ENCODE results near the gene NRARP. TPM values are rescaled to one million over a fixed set of nuclear protein-coding genes. Genes with fewer than 3 reads are reported as not detected.

NRARP gene
- total and polyA plus RNA-seq, 2 of the 13 experiments (the other 11 are each of a cell fraction or from before 2014, with no cell fraction given): 0.22 to 0.46 TPM

DNA sequence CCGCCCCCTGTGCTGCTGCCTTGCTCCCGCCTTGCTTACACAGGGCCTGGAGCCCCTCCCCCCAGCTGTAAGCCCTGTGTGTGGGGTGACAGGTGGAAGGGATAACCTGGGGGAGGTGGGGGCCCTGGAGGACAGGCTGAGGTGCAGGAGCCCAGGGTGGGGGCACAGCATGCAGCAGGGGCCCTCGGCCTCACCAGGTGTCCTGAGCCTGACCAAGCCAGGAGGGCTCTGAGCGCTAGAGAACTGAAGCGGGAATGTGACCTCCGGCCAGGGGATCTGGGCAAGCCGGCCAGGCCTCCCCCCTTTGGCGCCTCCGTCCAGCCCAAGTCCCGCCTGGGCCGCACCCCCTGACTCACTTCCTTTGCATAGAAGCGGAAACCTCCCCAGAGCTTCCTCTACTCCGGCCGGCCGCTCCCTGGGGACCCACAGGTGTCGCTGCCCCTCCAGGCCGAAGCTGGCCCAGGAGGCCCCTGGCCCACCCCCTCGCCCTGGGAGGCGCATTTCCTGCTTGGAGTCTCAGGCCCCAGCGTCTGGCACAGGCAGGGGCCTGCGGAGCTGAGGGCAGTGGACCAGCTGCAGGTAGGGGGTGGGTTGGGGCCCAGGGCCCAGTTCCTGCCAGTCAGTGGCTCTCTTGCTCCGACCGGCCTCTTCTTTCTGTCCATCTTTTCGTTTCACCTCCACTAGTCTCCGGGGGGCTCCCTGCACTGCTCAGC lies 24.6 kb downstream of the NRARP start, which contains the start of gene TOR4A (continued):
- TF ChIP-seq, protein P1, sequence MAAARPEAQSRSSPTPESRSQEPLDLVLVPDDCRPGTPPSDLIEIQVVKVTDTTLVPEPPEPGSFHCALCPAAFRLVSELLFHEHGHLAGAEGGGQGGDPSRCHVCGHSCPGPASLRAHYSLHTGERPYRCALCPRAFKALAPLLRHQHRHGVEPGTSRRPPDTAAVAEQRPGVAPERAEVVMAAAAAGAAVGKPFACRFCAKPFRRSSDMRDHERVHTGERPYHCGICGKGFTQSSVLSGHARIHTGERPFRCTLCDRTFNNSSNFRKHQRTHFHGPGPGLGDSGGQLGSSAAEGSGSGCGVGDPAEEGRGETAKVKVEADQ (CRISPR knock-in tag; IDR thresholded peaks at IDR 0.05; ENCODE audit: borderline replicate concordance): no peak
- peak; percentile 53 for TF ChIP-seq POGK (CRISPR knock-in tag; conservative IDR thresholded peaks at IDR 0.05)
- no peak; the same call in 1 of the 2 replicates for TF ChIP-seq FOSL1 (CRISPR knock-in tag; IDR thresholded peaks at IDR 0.05; ENCODE audit: borderline replicate concordance)
- 0 out of 2 replicates have a peak, but pooled peaks have one; percentile 18 for TF ChIP-seq FOXK1 (CRISPR knock-in tag; IDR thresholded peaks at IDR 0.05; ENCODE audit: borderline replicate concordance, low read depth)
- TF ChIP-seq ZNF562 (CRISPR knock-in tag; IDR thresholded peaks at IDR 0.05; ENCODE audit: borderline replicate concordance): no peak
- peak; percentile 65 for TF ChIP-seq ZNF777 (CRISPR knock-in tag; IDR thresholded peaks at IDR 0.05)
- no peak for TF ChIP-seq NPAS2 (CRISPR knock-in tag; IDR thresholded peaks at IDR 0.05; ENCODE audit: borderline replicate concordance)
- TF ChIP-seq SNAI1 (CRISPR knock-in tag; IDR thresholded peaks at IDR 0.05; ENCODE audit: borderline replicate concordance): no peak
- TF ChIP-seq THAP11 (CRISPR knock-in tag; IDR thresholded peaks at IDR 0.05): peak; percentile 85
- peak; percentile 64; the same call in 1 of the 2 replicates for TF ChIP-seq ZNF292 (CRISPR knock-in tag; IDR thresholded peaks at IDR 0.05; ENCODE audit: borderline replicate concordance, low read depth)
- no peak for TF ChIP-seq TP53 (CRISPR knock-in tag; conservative IDR thresholded peaks at IDR 0.05)
- TF ChIP-seq CEBPZ (IDR thresholded peaks at IDR 0.05; ENCODE audit: low read length): no peak
- TF ChIP-seq MXD4 (CRISPR knock-in tag; IDR thresholded peaks at IDR 0.05): peak; percentile 83
- TF ChIP-seq ZBTB26 (CRISPR knock-in tag; IDR thresholded peaks at IDR 0.05; ENCODE audit: borderline replicate concordance): peak; percentile 78; the same call in 1 of the 2 replicates
- TF ChIP-seq, protein P2, sequence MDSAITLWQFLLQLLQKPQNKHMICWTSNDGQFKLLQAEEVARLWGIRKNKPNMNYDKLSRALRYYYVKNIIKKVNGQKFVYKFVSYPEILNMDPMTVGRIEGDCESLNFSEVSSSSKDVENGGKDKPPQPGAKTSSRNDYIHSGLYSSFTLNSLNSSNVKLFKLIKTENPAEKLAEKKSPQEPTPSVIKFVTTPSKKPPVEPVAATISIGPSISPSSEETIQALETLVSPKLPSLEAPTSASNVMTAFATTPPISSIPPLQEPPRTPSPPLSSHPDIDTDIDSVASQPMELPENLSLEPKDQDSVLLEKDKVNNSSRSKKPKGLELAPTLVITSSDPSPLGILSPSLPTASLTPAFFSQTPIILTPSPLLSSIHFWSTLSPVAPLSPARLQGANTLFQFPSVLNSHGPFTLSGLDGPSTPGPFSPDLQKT (CRISPR knock-in tag; IDR thresholded peaks at IDR 0.05; ENCODE audit: borderline replicate concordance): no peak
- peak; percentile 10; the same call in 1 of the 2 replicates for TF ChIP-seq KDM4B (CRISPR knock-in tag; IDR thresholded peaks at IDR 0.05)
- TF ChIP-seq ZNF263 (CRISPR knock-in tag; IDR thresholded peaks at IDR 0.05): peak; percentile 12; the same call in 1 of the 2 replicates
- peak; percentile 86 for TF ChIP-seq ZGPAT (CRISPR knock-in tag; IDR thresholded peaks at IDR 0.05)
